GM23338 (cell line): ENCODE data around the gene NOPCHAP1. TPM values are rescaled to one million over a fixed set of nuclear protein-coding genes. Genes with fewer than 3 reads are reported as not detected.

Experiments
- ATAC-seq: fragments of 200-7000 bp; cut with Tn5 transposase; 3 replicates; pipeline ENCODE4 v1.9.1; 2020
- DNase-seq: peaks from one replicate; pipeline ENCODE4 v3.0.0-alpha.2; 2015; ENCODE audit warnings: low spot score
- H2AFZ ChIP-seq: fragments of 200-600 bp; sonication (generic); 2 replicates; pipeline ENCODE4 v1.8.0; 2016; ENCODE audit warnings: antibody characterized with exemption, mild to moderate bottlenecking, moderate library complexity
- H3F3A ChIP-seq: fragments of 200-600 bp; sonication (generic); replicated peaks from 2 replicates; pipeline ENCODE4 v1.8.0; 2017; ENCODE audit warnings: antibody characterized with exemption, mixed run types, low read depth
- H3K27ac ChIP-seq: fragments of 200-600 bp; sonication (generic); 2 replicates; pipeline ENCODE4 v1.6.1; 2016; ENCODE audit warnings: low read depth
- H3K27me3 ChIP-seq: fragments of 200-600 bp; sonication (generic); 2 replicates; pipeline ENCODE4 v1.8.0; 2016; ENCODE audit warnings: mild to moderate bottlenecking, mixed run types, moderate library complexity; ENCODE audit not compliant: insufficient read depth
- H3K36me3 ChIP-seq: fragments of 200-600 bp; sonication (generic); 2 replicates; pipeline ENCODE4 v1.8.0; 2016; ENCODE audit warnings: mild to moderate bottlenecking; ENCODE audit not compliant: insufficient read depth
- H3K4me1 ChIP-seq: fragments of 200-600 bp; sonication (generic); 2 replicates; pipeline ENCODE4 v1.8.0; 2016; ENCODE audit warnings: mild to moderate bottlenecking, moderate library complexity; ENCODE audit not compliant: insufficient read depth
- H3K4me2 ChIP-seq: fragments of 200-600 bp; sonication (generic); 2 replicates; pipeline ENCODE4 v1.7.1; 2017; ENCODE audit warnings: mixed run types
- H3K4me3 ChIP-seq: fragments of 200-600 bp; sonication (generic); 2 replicates; pipeline ENCODE4 v1.6.1; 2016; ENCODE audit warnings: mixed run types
- H3K79me2 ChIP-seq: fragments of 200-600 bp; sonication (generic); replicated peaks from 2 replicates; pipeline ENCODE4 v1.8.0; 2017; ENCODE audit warnings: mild to moderate bottlenecking; ENCODE audit not compliant: insufficient read depth
- H3K9me2 ChIP-seq: fragments of 200-600 bp; sonication (generic); 2 replicates; pipeline ENCODE4 v1.8.0; 2017; ENCODE audit not compliant: insufficient read depth
- H4K20me1 ChIP-seq: fragments of 200-600 bp; sonication (generic); replicated peaks from 2 replicates; pipeline ENCODE4 v1.8.0; 2017; ENCODE audit warnings: mild to moderate bottlenecking; ENCODE audit not compliant: insufficient read depth
- H3K27ac Mint-ChIP-seq: 2 replicates; pipeline ENCODE4 v1.8.0; 2020; ENCODE audit warnings: inconsistent platforms, mild to moderate bottlenecking, moderate library complexity, mixed read lengths
- H3K27me3 Mint-ChIP-seq: 3 replicates; pipeline ENCODE4 v1.8.0; 2022; ENCODE audit warnings: low read depth, mild to moderate bottlenecking, moderate library complexity, mixed read lengths, inconsistent platforms; ENCODE audit not compliant: insufficient read depth, poor library complexity
- H3K36me3 Mint-ChIP-seq: 3 replicates; pipeline ENCODE4 v1.8.0; 2021; ENCODE audit warnings: low read depth, mild to moderate bottlenecking, inconsistent platforms, moderate library complexity, mixed read lengths
- H3K4me1 Mint-ChIP-seq: 3 replicates; pipeline ENCODE4 v1.8.0; 2020; ENCODE audit warnings: mild to moderate bottlenecking, inconsistent platforms, mixed read lengths
- H3K4me3 Mint-ChIP-seq: 3 replicates; pipeline ENCODE4 v1.8.0; 2021; ENCODE audit warnings: moderate library complexity, mild to moderate bottlenecking, inconsistent platforms, mixed read lengths
- H3K9me3 Mint-ChIP-seq: 3 replicates; pipeline ENCODE4 v1.8.0; 2020; ENCODE audit warnings: moderate library complexity, mild to moderate bottlenecking, inconsistent platforms, mixed read lengths
- CREB1 ChIP-seq: fragments of 250-450 bp; sonication (Bioruptor Pico); IDR thresholded peaks from 2 replicates; pipeline ENCODE4 v1.5.0; 2020; ENCODE audit warnings: low read depth, mild to moderate bottlenecking, moderate library complexity
- EZH2 ChIP-seq: fragments of 200-600 bp; sonication (generic); IDR thresholded peaks from one replicate; pipeline ENCODE4 v1.8.0; 2017; ENCODE audit warnings: antibody characterized with exemption, mild to moderate bottlenecking, low read depth; ENCODE audit not compliant: unreplicated experiment
- EZH2phosphoT487 ChIP-seq: fragments of 200-600 bp; sonication (generic); IDR thresholded peaks from one replicate; pipeline ENCODE4 v1.8.1; 2018; ENCODE audit warnings: antibody characterized with exemption; ENCODE audit not compliant: unreplicated experiment
- JUNB ChIP-seq: IDR thresholded peaks from one replicate; pipeline ENCODE4 v1.6.1; 2016; ENCODE audit warnings: antibody characterized with exemption; ENCODE audit not compliant: unreplicated experiment
- NANOG ChIP-seq: IDR thresholded peaks from 2 replicates; pipeline ENCODE4 v1.6.1; 2016; ENCODE audit warnings: antibody characterized with exemption, borderline replicate concordance
- POLR2AphosphoS5 ChIP-seq: IDR thresholded peaks from 2 replicates; pipeline ENCODE4 v1.6.1; 2016; ENCODE audit warnings: antibody characterized with exemption, low read depth
- STAT1 ChIP-seq: IDR thresholded peaks from one replicate; pipeline ENCODE4 v1.6.1; 2016; ENCODE audit warnings: antibody characterized with exemption; ENCODE audit not compliant: unreplicated experiment
- ZNF114 ChIP-seq: fragments of 250-450 bp; sonication (Bioruptor Pico); IDR thresholded peaks from 2 replicates; pipeline ENCODE4 v1.5.0; 2020; ENCODE audit warnings: mild to moderate bottlenecking, moderate library complexity
- ZNF331 ChIP-seq: fragments of 250-450 bp; sonication (Bioruptor Pico); IDR thresholded peaks from 2 replicates; pipeline ENCODE4 v1.5.0; 2020; ENCODE audit warnings: low read depth, mild to moderate bottlenecking, moderate library complexity
- polyA plus RNA-seq: library from polyadenylated mRNA; unstranded; fragments of >200 nt; fragmentation: Nextera tagmentation; extraction: Ambion mirVana; gene quantifications from 2 replicates; pipeline ENCODE4 v1.2.1, GENCODE V29; 2016
- total RNA-seq: library from RNA; depleted of rRNA; stranded (reverse); fragments of >200 nt; shearing (Covaris generic); gene quantifications from 2 replicates; pipeline ENCODE4 v1.2.3, GENCODE V29; 2014
- TF ChIP-seq, protein P1 (sequence below): fragments of 250-450 bp; sonication (Bioruptor Pico); IDR thresholded peaks from 2 replicates; pipeline ENCODE4 v1.5.0; 2020; ENCODE audit warnings: mild to moderate bottlenecking, moderate library complexity
- TF ChIP-seq, protein P2 (sequence below): IDR thresholded peaks from one replicate; pipeline ENCODE4 v1.6.1; 2018; ENCODE audit warnings: antibody characterized with exemption; ENCODE audit not compliant: unreplicated experiment
- TF ChIP-seq, protein P3 (sequence below): IDR thresholded peaks from 2 replicates; pipeline ENCODE4 v1.6.1; 2016; ENCODE audit warnings: antibody characterized with exemption
- TF ChIP-seq, protein P4 (sequence below), 2 experiments: fragments of 200-600 bp in 1 of 2; sonication (generic) in 1 of 2; conservative IDR thresholded peaks; 2 replicates each; pipeline versions ENCODE4 v1.5.1 to v1.6.1; 2016 to 2017; ENCODE audit warnings: antibody characterized with exemption in 2 of 2, low read depth in 2 of 2, mild to moderate bottlenecking in 2 of 2, moderate library complexity in 1 of 2

NOPCHAP1 gene
- total and polyA plus RNA-seq, 2 experiments from 2014 or later: 14.7 to 221 TPM

DNA sequence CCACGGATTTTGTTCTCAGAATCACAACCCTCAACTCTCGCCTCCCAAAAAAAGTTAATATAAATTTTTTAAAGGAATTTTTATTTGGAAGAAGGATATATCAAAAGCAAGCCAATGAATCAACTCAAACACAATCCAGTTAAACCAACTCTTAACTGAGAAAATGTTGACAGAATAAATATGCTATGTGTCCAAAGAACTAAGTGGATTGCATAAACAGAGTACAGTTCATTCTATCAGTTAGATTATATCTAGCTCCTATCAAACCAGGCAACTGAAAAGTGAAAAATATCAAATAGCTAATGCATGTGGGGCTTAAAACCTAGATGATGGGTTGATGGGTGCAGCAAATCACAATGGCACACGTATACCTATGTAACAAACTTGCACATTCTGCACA is 44.7 kb upstream of the NOPCHAP1 start:
- Histone ChIP-seq H3K79me2 (no peaks in the 10 kb centered on the region), H3K4me3 (no peak overlapping the region), H3K9me2 (peaks cover 4% of the 10 kb centered on the region; the same call in 1 of the 2 replicates), H2AFZ (no peak overlapping the region), H3K4me1 (no peaks in the 10 kb centered on the region), H3K36me3 (no peaks in the 10 kb centered on the region), H4K20me1 (no peaks in the 10 kb centered on the region), H3K27ac (no peak overlapping the region), H3K4me2 (no peak overlapping the region), H3F3A (no peaks in the 10 kb centered on the region), H3K27me3 (no peaks in the 10 kb centered on the region)
- Mint-ChIP-seq H3K27ac (no peak overlapping the region), H3K9me3 (peaks cover 19% of the 10 kb centered on the region), H3K36me3 (peaks cover 14% of the 10 kb centered on the region), H3K4me3 (no peak overlapping the region), H3K27me3 (peaks cover 4% of the 10 kb centered on the region), H3K4me1 (no peaks in the 10 kb centered on the region)
- DNase-seq: no peak
- TF ChIP-seq EZH2phosphoT487: no peak
- no peak for TF ChIP-seq JUNB
- TF ChIP-seq EZH2: no peak
- TF ChIP-seq, protein P1, sequence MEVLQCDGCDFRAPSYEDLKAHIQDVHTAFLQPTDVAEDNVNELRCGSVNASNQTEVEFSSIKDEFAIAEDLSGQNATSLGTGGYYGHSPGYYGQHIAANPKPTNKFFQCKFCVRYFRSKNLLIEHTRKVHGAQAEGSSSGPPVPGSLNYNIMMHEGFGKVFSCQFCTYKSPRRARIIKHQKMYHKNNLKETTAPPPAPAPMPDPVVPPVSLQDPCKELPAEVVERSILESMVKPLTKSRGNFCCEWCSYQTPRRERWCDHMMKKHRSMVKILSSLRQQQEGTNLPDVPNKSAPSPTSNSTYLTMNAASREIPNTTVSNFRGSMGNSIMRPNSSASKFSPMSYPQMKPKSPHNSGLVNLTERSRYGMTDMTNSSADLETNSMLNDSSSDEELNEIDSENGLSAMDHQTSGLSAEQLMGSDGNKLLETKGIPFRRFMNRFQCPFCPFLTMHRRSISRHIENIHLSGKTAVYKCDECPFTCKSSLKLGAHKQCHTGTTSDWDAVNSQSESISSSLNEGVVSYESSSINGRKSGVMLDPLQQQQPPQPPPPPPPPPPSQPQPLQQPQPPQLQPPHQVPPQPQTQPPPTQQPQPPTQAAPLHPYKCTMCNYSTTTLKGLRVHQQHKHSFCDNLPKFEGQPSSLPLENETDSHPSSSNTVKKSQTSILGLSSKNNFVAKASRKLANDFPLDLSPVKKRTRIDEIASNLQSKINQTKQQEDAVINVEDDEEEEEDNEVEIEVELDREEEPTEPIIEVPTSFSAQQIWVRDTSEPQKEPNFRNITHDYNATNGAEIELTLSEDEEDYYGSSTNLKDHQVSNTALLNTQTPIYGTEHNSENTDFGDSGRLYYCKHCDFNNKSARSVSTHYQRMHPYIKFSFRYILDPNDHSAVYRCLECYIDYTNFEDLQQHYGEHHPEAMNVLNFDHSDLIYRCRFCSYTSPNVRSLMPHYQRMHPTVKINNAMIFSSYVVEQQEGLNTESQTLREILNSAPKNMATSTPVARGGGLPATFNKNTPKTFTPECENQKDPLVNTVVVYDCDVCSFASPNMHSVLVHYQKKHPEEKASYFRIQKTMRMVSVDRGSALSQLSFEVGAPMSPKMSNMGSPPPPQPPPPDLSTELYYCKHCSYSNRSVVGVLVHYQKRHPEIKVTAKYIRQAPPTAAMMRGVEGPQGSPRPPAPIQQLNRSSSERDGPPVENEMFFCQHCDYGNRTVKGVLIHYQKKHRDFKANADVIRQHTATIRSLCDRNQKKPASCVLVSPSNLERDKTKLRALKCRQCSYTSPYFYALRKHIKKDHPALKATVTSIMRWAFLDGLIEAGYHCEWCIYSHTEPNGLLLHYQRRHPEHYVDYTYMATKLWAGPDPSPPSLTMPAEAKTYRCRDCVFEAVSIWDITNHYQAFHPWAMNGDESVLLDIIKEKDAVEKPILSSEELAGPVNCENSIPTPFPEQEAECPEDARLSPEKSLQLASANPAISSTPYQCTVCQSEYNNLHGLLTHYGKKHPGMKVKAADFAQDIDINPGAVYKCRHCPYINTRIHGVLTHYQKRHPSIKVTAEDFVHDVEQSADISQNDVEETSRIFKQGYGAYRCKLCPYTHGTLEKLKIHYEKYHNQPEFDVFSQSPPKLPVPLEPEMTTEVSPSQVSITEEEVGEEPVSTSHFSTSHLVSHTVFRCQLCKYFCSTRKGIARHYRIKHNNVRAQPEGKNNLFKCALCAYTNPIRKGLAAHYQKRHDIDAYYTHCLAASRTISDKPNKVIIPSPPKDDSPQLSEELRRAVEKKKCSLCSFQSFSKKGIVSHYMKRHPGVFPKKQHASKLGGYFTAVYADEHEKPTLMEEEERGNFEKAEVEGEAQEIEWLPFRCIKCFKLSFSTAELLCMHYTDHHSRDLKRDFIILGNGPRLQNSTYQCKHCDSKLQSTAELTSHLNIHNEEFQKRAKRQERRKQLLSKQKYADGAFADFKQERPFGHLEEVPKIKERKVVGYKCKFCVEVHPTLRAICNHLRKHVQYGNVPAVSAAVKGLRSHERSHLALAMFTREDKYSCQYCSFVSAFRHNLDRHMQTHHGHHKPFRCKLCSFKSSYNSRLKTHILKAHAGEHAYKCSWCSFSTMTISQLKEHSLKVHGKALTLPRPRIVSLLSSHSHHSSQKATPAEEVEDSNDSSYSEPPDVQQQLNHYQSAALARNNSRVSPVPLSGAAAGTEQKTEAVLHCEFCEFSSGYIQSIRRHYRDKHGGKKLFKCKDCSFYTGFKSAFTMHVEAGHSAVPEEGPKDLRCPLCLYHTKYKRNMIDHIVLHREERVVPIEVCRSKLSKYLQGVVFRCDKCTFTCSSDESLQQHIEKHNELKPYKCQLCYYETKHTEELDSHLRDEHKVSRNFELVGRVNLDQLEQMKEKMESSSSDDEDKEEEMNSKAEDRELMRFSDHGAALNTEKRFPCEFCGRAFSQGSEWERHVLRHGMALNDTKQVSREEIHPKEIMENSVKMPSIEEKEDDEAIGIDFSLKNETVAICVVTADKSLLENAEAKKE (CRISPR knock-in tag): no peak
- TF ChIP-seq, protein P2, sequence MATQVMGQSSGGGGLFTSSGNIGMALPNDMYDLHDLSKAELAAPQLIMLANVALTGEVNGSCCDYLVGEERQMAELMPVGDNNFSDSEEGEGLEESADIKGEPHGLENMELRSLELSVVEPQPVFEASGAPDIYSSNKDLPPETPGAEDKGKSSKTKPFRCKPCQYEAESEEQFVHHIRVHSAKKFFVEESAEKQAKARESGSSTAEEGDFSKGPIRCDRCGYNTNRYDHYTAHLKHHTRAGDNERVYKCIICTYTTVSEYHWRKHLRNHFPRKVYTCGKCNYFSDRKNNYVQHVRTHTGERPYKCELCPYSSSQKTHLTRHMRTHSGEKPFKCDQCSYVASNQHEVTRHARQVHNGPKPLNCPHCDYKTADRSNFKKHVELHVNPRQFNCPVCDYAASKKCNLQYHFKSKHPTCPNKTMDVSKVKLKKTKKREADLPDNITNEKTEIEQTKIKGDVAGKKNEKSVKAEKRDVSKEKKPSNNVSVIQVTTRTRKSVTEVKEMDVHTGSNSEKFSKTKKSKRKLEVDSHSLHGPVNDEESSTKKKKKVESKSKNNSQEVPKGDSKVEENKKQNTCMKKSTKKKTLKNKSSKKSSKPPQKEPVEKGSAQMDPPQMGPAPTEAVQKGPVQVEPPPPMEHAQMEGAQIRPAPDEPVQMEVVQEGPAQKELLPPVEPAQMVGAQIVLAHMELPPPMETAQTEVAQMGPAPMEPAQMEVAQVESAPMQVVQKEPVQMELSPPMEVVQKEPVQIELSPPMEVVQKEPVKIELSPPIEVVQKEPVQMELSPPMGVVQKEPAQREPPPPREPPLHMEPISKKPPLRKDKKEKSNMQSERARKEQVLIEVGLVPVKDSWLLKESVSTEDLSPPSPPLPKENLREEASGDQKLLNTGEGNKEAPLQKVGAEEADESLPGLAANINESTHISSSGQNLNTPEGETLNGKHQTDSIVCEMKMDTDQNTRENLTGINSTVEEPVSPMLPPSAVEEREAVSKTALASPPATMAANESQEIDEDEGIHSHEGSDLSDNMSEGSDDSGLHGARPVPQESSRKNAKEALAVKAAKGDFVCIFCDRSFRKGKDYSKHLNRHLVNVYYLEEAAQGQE: no peak
- TF ChIP-seq CREB1: no peak
- no peak for TF ChIP-seq POLR2AphosphoS5
- no peak for TF ChIP-seq ZNF331
- no peak for TF ChIP-seq ZNF114 (CRISPR knock-in tag)
- TF ChIP-seq, protein P3, sequence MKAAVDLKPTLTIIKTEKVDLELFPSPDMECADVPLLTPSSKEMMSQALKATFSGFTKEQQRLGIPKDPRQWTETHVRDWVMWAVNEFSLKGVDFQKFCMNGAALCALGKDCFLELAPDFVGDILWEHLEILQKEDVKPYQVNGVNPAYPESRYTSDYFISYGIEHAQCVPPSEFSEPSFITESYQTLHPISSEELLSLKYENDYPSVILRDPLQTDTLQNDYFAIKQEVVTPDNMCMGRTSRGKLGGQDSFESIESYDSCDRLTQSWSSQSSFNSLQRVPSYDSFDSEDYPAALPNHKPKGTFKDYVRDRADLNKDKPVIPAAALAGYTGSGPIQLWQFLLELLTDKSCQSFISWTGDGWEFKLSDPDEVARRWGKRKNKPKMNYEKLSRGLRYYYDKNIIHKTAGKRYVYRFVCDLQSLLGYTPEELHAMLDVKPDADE: no peak
- no peak for TF ChIP-seq NANOG
- TF ChIP-seq, protein P4, sequence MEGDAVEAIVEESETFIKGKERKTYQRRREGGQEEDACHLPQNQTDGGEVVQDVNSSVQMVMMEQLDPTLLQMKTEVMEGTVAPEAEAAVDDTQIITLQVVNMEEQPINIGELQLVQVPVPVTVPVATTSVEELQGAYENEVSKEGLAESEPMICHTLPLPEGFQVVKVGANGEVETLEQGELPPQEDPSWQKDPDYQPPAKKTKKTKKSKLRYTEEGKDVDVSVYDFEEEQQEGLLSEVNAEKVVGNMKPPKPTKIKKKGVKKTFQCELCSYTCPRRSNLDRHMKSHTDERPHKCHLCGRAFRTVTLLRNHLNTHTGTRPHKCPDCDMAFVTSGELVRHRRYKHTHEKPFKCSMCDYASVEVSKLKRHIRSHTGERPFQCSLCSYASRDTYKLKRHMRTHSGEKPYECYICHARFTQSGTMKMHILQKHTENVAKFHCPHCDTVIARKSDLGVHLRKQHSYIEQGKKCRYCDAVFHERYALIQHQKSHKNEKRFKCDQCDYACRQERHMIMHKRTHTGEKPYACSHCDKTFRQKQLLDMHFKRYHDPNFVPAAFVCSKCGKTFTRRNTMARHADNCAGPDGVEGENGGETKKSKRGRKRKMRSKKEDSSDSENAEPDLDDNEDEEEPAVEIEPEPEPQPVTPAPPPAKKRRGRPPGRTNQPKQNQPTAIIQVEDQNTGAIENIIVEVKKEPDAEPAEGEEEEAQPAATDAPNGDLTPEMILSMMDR (conservative IDR thresholded peaks at IDR 0.05; ENCODE audit: low read depth in 2 of 2): no peak
- TF ChIP-seq STAT1: no peak
- no peak for ATAC-seq
